ENCODE results near the gene CEP164. TPM values are rescaled to one million over a fixed set of nuclear protein-coding genes. Genes with fewer than 3 reads are reported as not detected.

Gene CEP164
- total RNA-seq, 3 donors from 2014 or later: 13.8 to 26.2 (median 17.3) TPM

DNA sequence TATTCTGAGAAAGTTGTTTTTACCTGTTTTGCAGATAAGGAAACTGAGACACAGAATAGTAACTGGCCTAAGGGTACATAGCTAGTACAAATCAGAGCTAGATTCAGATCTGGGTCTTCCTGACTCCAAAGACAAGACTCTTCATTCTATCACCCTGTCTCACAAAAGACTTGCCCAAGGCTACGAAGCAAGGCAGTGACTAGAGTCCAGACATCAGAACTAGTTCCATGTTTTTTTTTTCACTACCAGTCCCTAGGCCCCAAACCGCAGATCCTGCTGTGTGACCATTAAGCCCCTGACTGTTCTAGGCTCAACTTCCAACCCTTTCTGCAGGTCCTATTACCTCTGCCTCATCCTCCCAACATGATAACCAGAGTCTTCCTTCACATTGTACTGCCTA, 35.0 kb upstream of the CEP164 start:
- Histone ChIP-seq H3K9me3 (no peaks in the 10 kb centered on the region), H3K4me3 (no peak overlapping the region), H3K4me1 (ENCODE audit: low read depth) (no peaks in the 10 kb centered on the region), H3K36me3 (ENCODE audit: low read depth) (no peaks in the 10 kb centered on the region)
- intact Hi-C loops (cut with DNase I, micrococcal nuclease): no loop called here
- TF ChIP-seq, protein P1, sequence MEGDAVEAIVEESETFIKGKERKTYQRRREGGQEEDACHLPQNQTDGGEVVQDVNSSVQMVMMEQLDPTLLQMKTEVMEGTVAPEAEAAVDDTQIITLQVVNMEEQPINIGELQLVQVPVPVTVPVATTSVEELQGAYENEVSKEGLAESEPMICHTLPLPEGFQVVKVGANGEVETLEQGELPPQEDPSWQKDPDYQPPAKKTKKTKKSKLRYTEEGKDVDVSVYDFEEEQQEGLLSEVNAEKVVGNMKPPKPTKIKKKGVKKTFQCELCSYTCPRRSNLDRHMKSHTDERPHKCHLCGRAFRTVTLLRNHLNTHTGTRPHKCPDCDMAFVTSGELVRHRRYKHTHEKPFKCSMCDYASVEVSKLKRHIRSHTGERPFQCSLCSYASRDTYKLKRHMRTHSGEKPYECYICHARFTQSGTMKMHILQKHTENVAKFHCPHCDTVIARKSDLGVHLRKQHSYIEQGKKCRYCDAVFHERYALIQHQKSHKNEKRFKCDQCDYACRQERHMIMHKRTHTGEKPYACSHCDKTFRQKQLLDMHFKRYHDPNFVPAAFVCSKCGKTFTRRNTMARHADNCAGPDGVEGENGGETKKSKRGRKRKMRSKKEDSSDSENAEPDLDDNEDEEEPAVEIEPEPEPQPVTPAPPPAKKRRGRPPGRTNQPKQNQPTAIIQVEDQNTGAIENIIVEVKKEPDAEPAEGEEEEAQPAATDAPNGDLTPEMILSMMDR (IDR thresholded peaks at IDR 0.05): no peak
- DNase-seq: no peak
- no peak for ATAC-seq

- intact Hi-C loops (cut with DNase I, micrococcal nuclease): no loop called here
- H3K9me3 ChIP-seq: no peaks in the 10 kb centered on the region
- DNase-seq: no peak
- H3K4me3 ChIP-seq: no peak overlapping the region
- TF ChIP-seq, protein P1 (IDR thresholded peaks at IDR 0.05): no peak
- no peaks in the 10 kb centered on the region for H3K4me1 ChIP-seq (ENCODE audit: low read depth)
- no peaks in the 10 kb centered on the region for H3K36me3 ChIP-seq (ENCODE audit: low read depth)
- no peak for ATAC-seq
Measured at GRCh38 chr11:117295438-117296137, 32.1 kb upstream of the CEP164 start.

GRCh38 chr11:117296881-117297280, 30.8 kb upstream of the CEP164 start:
- no peak for DNase-seq
- ATAC-seq: no peak
- Histone ChIP-seq H3K9me3 (no peaks in the 10 kb centered on the region), H3K36me3 (ENCODE audit: low read depth) (no peaks in the 10 kb centered on the region), H3K4me3 (no peak overlapping the region), H3K4me1 (ENCODE audit: low read depth) (no peaks in the 10 kb centered on the region)
- intact Hi-C loops (cut with DNase I, micrococcal nuclease): no loop called here
- TF ChIP-seq, protein P1 (IDR thresholded peaks at IDR 0.05): no peak

- TF ChIP-seq, protein P1 (IDR thresholded peaks at IDR 0.05): no peak
- ATAC-seq (no peak), DNase-seq (no peak)
- intact Hi-C loops (cut with DNase I, micrococcal nuclease): no loop called here
- Histone ChIP-seq H3K4me1 (ENCODE audit: low read depth) (no peaks in the 10 kb centered on the region), H3K4me3 (no peak overlapping the region), H3K36me3 (ENCODE audit: low read depth) (no peaks in the 10 kb centered on the region), H3K9me3 (no peaks in the 10 kb centered on the region)
Measured at GRCh38 chr11:117298195-117298594, 29.5 kb upstream of the CEP164 start.

- ATAC-seq (peak; percentile 6), DNase-seq (no peak)
- Histone ChIP-seq H3K36me3 (ENCODE audit: low read depth) (no peaks in the 10 kb centered on the region), H3K4me1 (ENCODE audit: low read depth) (no peaks in the 10 kb centered on the region), H3K4me3 (no peak overlapping the region), H3K9me3 (no peaks in the 10 kb centered on the region)
- TF ChIP-seq, protein P1 (IDR thresholded peaks at IDR 0.05): no peak
- intact Hi-C loops (cut with DNase I, micrococcal nuclease): no loop called here
Measured at GRCh38 chr11:117299351-117300282, 28.0 kb upstream of the CEP164 start.

All from mucosa of descending colon (tissue), 3 donors.